IMR-90 (cell line): ENCODE results near the gene CCDC177. TPM values are rescaled to one million over a fixed set of nuclear protein-coding genes. Genes with fewer than 3 reads are reported as not detected.

Experiments used
- ATAC-seq: fragments of 200-7000 bp; cut with Tn5 transposase; 2 replicates; pipeline ENCODE4 v1.9.1; 2020; ENCODE audit warnings: low read depth, mild to moderate bottlenecking, moderate library complexity
- BruUV-seq: library from RNA; stranded (reverse); fragments of 400-500 nt; replicated peaks from 2 replicates; lab custom pipeline; 2021; lab: Mats Ljungman, UMichigan
- CTCF ChIA-PET: fragments of 300-600 bp; formaldehyde crosslinking; extraction: SDS; loops from one replicate; lab custom pipeline; 2021; ENCODE audit warnings: antibody characterized with exemption; lab: Yijun Ruan, JAX
- POLR2A ChIA-PET: fragments of 300-600 bp; sonication (Branson Sonifier 250); formaldehyde crosslinking; loops from one replicate; lab custom pipeline; 2022; ENCODE audit warnings: antibody characterized with exemption; ENCODE audit not compliant: unreplicated experiment; lab: Charles Lee
- DNase-seq: peaks from one replicate; pipeline ENCODE4 v3.0.0; 2013
- H2AFZ ChIP-seq: replicated peaks from 2 replicates; pipeline ENCODE3; 2013; ENCODE audit warnings: low read length, mild to moderate bottlenecking; ENCODE audit not compliant: poor library complexity
- H2AK5ac ChIP-seq: 2 replicates; pipeline ENCODE4 v1.6.1; 2013; ENCODE audit warnings: low read depth, low read length, inconsistent platforms
- H2AK9ac ChIP-seq: replicated peaks from 2 replicates; pipeline ENCODE3; 2013; ENCODE audit warnings: mild to moderate bottlenecking, low read depth, low read length, moderate library complexity; ENCODE audit not compliant: poor library complexity
- H2BK120ac ChIP-seq: 2 replicates; pipeline ENCODE4 v1.6.1; 2013; ENCODE audit warnings: low read depth, low read length, inconsistent platforms
- H2BK15ac ChIP-seq: 3 replicates; pipeline ENCODE4 v1.6.1; 2013; ENCODE audit warnings: low read depth, low read length, inconsistent platforms
- H2BK20ac ChIP-seq: 2 replicates; pipeline ENCODE4 v1.6.1; 2013; ENCODE audit warnings: low read depth, mild to moderate bottlenecking, inconsistent platforms, low read length, moderate library complexity
- H2BK5ac ChIP-seq: 2 replicates; pipeline ENCODE4 v1.6.1; 2013; ENCODE audit warnings: mild to moderate bottlenecking, low read depth, low read length, inconsistent platforms; ENCODE audit not compliant: poor library complexity, severe bottlenecking
- H3K14ac ChIP-seq: replicated peaks from 2 replicates; pipeline ENCODE4 v1.6.1; 2013; ENCODE audit warnings: low read depth, low read length, inconsistent platforms
- H3K18ac ChIP-seq: 2 replicates; pipeline ENCODE4 v1.6.1; 2013; ENCODE audit warnings: low read depth, low read length, control low read depth
- H3K23ac ChIP-seq: 2 replicates; pipeline ENCODE4 v1.6.1; 2013; ENCODE audit warnings: low read depth, low read length, inconsistent platforms
- H3K27ac ChIP-seq: 2 replicates; pipeline ENCODE4 v1.5.1; 2013; ENCODE audit warnings: mild to moderate bottlenecking, control low read depth, low read length; ENCODE audit not compliant: insufficient read depth
- H3K27me3 ChIP-seq: 2 replicates; pipeline ENCODE4 v1.6.1; 2013; ENCODE audit warnings: low read length; ENCODE audit not compliant: control insufficient read depth, insufficient read depth
- H3K36me3 ChIP-seq: 2 replicates; pipeline ENCODE4 v1.6.1; 2013; ENCODE audit warnings: low read length, mixed read lengths; ENCODE audit not compliant: control insufficient read depth, insufficient read depth
- H3K4ac ChIP-seq: 2 replicates; pipeline ENCODE4 v1.6.1; 2013; ENCODE audit warnings: low read depth, low read length, inconsistent platforms
- H3K4me1 ChIP-seq: 2 replicates; pipeline ENCODE4 v1.6.1; 2013; ENCODE audit warnings: low read length, mixed read lengths; ENCODE audit not compliant: control insufficient read depth, insufficient read depth
- H3K4me2 ChIP-seq: 2 replicates; pipeline ENCODE4 v1.6.1; 2013; ENCODE audit warnings: low read depth, mild to moderate bottlenecking, control low read depth, low read length, moderate library complexity
- H3K4me3 ChIP-seq: 2 replicates; pipeline ENCODE4 v1.5.1; 2013; ENCODE audit warnings: low read depth, mild to moderate bottlenecking, control low read depth, low read length, moderate library complexity; ENCODE audit not compliant: insufficient read depth
- H3K56ac ChIP-seq: 2 replicates; pipeline ENCODE4 v1.6.1; 2013; ENCODE audit warnings: low read length, inconsistent platforms; ENCODE audit not compliant: insufficient read depth; ENCODE audit errors: extremely low read depth
- H3K79me1 ChIP-seq, 2 experiments: 2 replicates each; pipeline ENCODE4 v1.6.1; 2013; ENCODE audit warnings: low read length in 2 of 2, inconsistent platforms in 1 of 2, low read depth in 1 of 2
- H3K9ac ChIP-seq: 2 replicates; pipeline ENCODE4 v1.6.1; 2013; ENCODE audit warnings: low read depth, low read length, control low read depth
- H3K9me1 ChIP-seq: 2 replicates; pipeline ENCODE4 v1.6.1; 2013; ENCODE audit warnings: low read length, inconsistent platforms; ENCODE audit not compliant: insufficient read depth
- H3K9me3 ChIP-seq: 2 replicates; pipeline ENCODE4 v1.6.1; 2013; ENCODE audit warnings: low read length; ENCODE audit not compliant: control insufficient read depth, insufficient read depth
- H4K20me1 ChIP-seq: 2 replicates; pipeline ENCODE4 v1.6.1; 2013; ENCODE audit warnings: low read length, inconsistent platforms; ENCODE audit not compliant: insufficient read depth
- H4K5ac ChIP-seq: 2 replicates; pipeline ENCODE4 v1.6.1; 2013; ENCODE audit warnings: mild to moderate bottlenecking, low read depth, low read length, control low read depth
- H4K8ac ChIP-seq, 2 experiments: 2 replicates each; pipeline ENCODE4 v1.6.1; 2013; ENCODE audit warnings: low read depth in 2 of 2, low read length in 2 of 2, control low read depth in 1 of 2, inconsistent platforms in 1 of 2
- H4K91ac ChIP-seq: 2 replicates; pipeline ENCODE4 v1.6.1; 2013; ENCODE audit warnings: low read depth, low read length, inconsistent platforms; ENCODE audit not compliant: insufficient read depth
- BHLHE40 ChIP-seq: fragments of 150-350 bp; IDR thresholded peaks from 2 replicates; pipeline ENCODE4 v1.6.1; 2016; ENCODE audit warnings: mild to moderate bottlenecking, low read depth, low read length
- CEBPB ChIP-seq: IDR thresholded peaks from 2 replicates; pipeline ENCODE4 v1.6.1; 2012; ENCODE audit warnings: low read depth, low read length, improper control_type of control experiment
- CHD1 ChIP-seq: IDR thresholded peaks from 2 replicates; pipeline ENCODE4 v1.6.1; 2012; ENCODE audit warnings: low read depth, low read length, improper control_type of control experiment
- FOS ChIP-seq: fragments of 150-350 bp; IDR thresholded peaks from 2 replicates; pipeline ENCODE4 v1.6.1; 2016; ENCODE audit warnings: low read depth, low read length
- MAFK ChIP-seq: IDR thresholded peaks from 2 replicates; pipeline ENCODE4 v1.6.1; 2012; ENCODE audit warnings: low read depth, low read length, improper control_type of control experiment
- MAZ ChIP-seq: IDR thresholded peaks from 2 replicates; pipeline ENCODE4 v1.6.1; 2012; ENCODE audit warnings: low read depth, mild to moderate bottlenecking, low read length, improper control_type of control experiment, moderate library complexity, borderline replicate concordance
- MXI1 ChIP-seq: IDR thresholded peaks from 2 replicates; pipeline ENCODE4 v1.6.1; 2012; ENCODE audit warnings: low read depth, mild to moderate bottlenecking, low read length, moderate library complexity, borderline replicate concordance
- NFE2L2 ChIP-seq: fragments of 150-350 bp; IDR thresholded peaks from 2 replicates; pipeline ENCODE4 v1.6.1; 2016; ENCODE audit warnings: low read depth, mild to moderate bottlenecking, low read length
- POLR2A ChIP-seq: IDR thresholded peaks from 2 replicates; pipeline ENCODE4 v1.6.1; 2012; ENCODE audit warnings: mild to moderate bottlenecking, low read depth, low read length
- RAD21 ChIP-seq: IDR thresholded peaks from 2 replicates; pipeline ENCODE4 v1.6.1; 2012; ENCODE audit warnings: low read length, improper control_type of control experiment
- RCOR1 ChIP-seq: IDR thresholded peaks from 2 replicates; pipeline ENCODE4 v1.6.1; 2012; ENCODE audit warnings: mild to moderate bottlenecking, low read length, improper control_type of control experiment; ENCODE audit not compliant: insufficient replicate concordance
- RFX5 ChIP-seq: IDR thresholded peaks from 2 replicates; pipeline ENCODE4 v1.8.0; 2012; ENCODE audit warnings: low read depth, mild to moderate bottlenecking, low read length, moderate library complexity
- SMC3 ChIP-seq: fragments of 150-350 bp; IDR thresholded peaks from 2 replicates; pipeline ENCODE4 v1.6.1; 2016; ENCODE audit warnings: low read depth, mild to moderate bottlenecking, antibody characterized with exemption, low read length, moderate library complexity
- WGBS, 2 experiments: methylation state at CpG; one replicate each; pipeline versions ENCODE4 v1.1.5 to v1.1.7; 2013; ENCODE audit warnings: missing lambda C conversion rate in 2 of 2; ENCODE audit not compliant: insufficient read length in 1 of 2; ENCODE audit errors: extremely low coverage in 2 of 2; 5-methylcytosine and 5-hydroxymethylcytosine counted together
- dilution Hi-C: fragments of 300-500 bp; cut with HindIII; formaldehyde crosslinking; loops from one replicate; pipeline ENCODE4 v1.14.3; 2018; ENCODE audit warnings: low sequenced_read_pairs; ENCODE audit not compliant: unreplicated experiment
- in situ Hi-C: fragments of 300-500 bp; cut with MboI; formaldehyde crosslinking; loops from 3 replicates; pipeline ENCODE4 v1.14.3; 2019; ENCODE audit warnings: low sequenced_read_pairs, inconsistent platforms, mixed read lengths
- intact Hi-C: fragments of 100-400 bp; cut with micrococcal nuclease; formaldehyde crosslinking; loops from 2 replicates; pipeline ENCODE4 v1.10.0; 2022
- polyA plus RNA-seq, 3 experiments: library from polyadenylated mRNA; depleted of rRNA; stranded (reverse); fragments of >200 nt; gene quantifications; 2 replicates each; pipeline ENCODE4 v1.2.3, GENCODE V29; 2012; ENCODE audit warnings: low replicate concordance in 1 of 3
- total RNA-seq: library from RNA; depleted of rRNA; stranded (reverse); fragments of >200 nt; gene quantifications from 2 replicates; pipeline ENCODE4 v1.2.3, GENCODE V29; 2012
- TF ChIP-seq, protein P1 (sequence below): conservative IDR thresholded peaks from 2 replicates; pipeline ENCODE4 v1.5.1; 2012; ENCODE audit warnings: mild to moderate bottlenecking, low read depth, low read length, improper control_type of control experiment
- TF ChIP-seq, protein P2 (sequence below): fragments of 150-350 bp; IDR thresholded peaks from 2 replicates; pipeline ENCODE4 v1.6.1; 2016; ENCODE audit warnings: low read depth, mild to moderate bottlenecking, low read length, moderate library complexity, borderline replicate concordance
- TF ChIP-seq, protein P3 (sequence below): fragments of 150-350 bp; IDR thresholded peaks from 2 replicates; pipeline ENCODE4 v1.6.1; 2017; ENCODE audit warnings: mild to moderate bottlenecking, antibody characterized with exemption, low read length, low read depth

CCDC177 gene
- total and polyA plus RNA-seq, 2 of the 4 experiments (the other 2 are of a cell fraction), result not detected

GRCh38 chr14:69581316-69581935 is 6.8 kb upstream of the CCDC177 start:
- no peaks in the 10 kb centered on the region for H3K79me1 ChIP-seq
- intact Hi-C loops, result no loop called here
- no peak overlapping the region for H4K8ac ChIP-seq
- H2AFZ ChIP-seq, result peak overlapping the region; percentile 15
- no peak overlapping the region for H2BK15ac ChIP-seq
- ChIA-PET CTCF (interaction anchor here (1.4 to 2.1 kb wide), 2 partner anchors 146 to 149 kb away, joined by 3 to 8 read pairs; no protein-coding TSS in a partner anchor), POLR2A (no interaction called here)
- H3K27ac ChIP-seq, result no peak overlapping the region
- no peak overlapping the region for H2BK5ac ChIP-seq
- no peak overlapping the region for H2BK20ac ChIP-seq
- WGBS, 2 experiments, result no CpG with 5 or more reads among the region's 7 CpGs
- H4K5ac ChIP-seq, result no peak overlapping the region
- no peak overlapping the region for H3K14ac ChIP-seq
- no peak overlapping the region for H3K4me2 ChIP-seq
- no peak overlapping the region for H2AK9ac ChIP-seq
- H3K18ac ChIP-seq, result no peak overlapping the region
- H3K9ac ChIP-seq, result no peak overlapping the region
- ATAC-seq (no peak), DNase-seq (no peak)
- H3K4me1 ChIP-seq, result no peaks in the 10 kb centered on the region
- H2BK120ac ChIP-seq, result peak overlapping the region; percentile 9
- 0 out of 2 replicates have a peak, but pooled peaks cover 6% of the 10 kb centered on the region for H3K9me1 ChIP-seq
- H4K91ac ChIP-seq, result no peak overlapping the region
- H3K27me3 ChIP-seq, result peaks cover 13% of the 10 kb centered on the region
- H3K4me3 ChIP-seq, result no peak overlapping the region
- BruUV-seq, result no TSS peak
- H3K23ac ChIP-seq, result no peak overlapping the region
- TF ChIP-seq, protein P1, sequence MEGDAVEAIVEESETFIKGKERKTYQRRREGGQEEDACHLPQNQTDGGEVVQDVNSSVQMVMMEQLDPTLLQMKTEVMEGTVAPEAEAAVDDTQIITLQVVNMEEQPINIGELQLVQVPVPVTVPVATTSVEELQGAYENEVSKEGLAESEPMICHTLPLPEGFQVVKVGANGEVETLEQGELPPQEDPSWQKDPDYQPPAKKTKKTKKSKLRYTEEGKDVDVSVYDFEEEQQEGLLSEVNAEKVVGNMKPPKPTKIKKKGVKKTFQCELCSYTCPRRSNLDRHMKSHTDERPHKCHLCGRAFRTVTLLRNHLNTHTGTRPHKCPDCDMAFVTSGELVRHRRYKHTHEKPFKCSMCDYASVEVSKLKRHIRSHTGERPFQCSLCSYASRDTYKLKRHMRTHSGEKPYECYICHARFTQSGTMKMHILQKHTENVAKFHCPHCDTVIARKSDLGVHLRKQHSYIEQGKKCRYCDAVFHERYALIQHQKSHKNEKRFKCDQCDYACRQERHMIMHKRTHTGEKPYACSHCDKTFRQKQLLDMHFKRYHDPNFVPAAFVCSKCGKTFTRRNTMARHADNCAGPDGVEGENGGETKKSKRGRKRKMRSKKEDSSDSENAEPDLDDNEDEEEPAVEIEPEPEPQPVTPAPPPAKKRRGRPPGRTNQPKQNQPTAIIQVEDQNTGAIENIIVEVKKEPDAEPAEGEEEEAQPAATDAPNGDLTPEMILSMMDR, result no peak
- TF ChIP-seq RAD21 (no peak), SMC3 (no peak), BHLHE40 (no peak), MXI1 (no peak), RFX5 (no peak), POLR2A (no peak), MAZ (no peak), NFE2L2 (no peak), FOS (no peak), RCOR1 (no peak), MAFK (no peak), CHD1 (no peak), CEBPB (no peak)
- TF ChIP-seq, protein P2, sequence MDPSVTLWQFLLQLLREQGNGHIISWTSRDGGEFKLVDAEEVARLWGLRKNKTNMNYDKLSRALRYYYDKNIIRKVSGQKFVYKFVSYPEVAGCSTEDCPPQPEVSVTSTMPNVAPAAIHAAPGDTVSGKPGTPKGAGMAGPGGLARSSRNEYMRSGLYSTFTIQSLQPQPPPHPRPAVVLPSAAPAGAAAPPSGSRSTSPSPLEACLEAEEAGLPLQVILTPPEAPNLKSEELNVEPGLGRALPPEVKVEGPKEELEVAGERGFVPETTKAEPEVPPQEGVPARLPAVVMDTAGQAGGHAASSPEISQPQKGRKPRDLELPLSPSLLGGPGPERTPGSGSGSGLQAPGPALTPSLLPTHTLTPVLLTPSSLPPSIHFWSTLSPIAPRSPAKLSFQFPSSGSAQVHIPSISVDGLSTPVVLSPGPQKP, result no peak
- TF ChIP-seq, protein P3, sequence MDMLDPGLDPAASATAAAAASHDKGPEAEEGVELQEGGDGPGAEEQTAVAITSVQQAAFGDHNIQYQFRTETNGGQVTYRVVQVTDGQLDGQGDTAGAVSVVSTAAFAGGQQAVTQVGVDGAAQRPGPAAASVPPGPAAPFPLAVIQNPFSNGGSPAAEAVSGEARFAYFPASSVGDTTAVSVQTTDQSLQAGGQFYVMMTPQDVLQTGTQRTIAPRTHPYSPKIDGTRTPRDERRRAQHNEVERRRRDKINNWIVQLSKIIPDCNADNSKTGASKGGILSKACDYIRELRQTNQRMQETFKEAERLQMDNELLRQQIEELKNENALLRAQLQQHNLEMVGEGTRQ, result no peak
- H3K36me3 ChIP-seq, result no peaks in the 10 kb centered on the region
- no peak overlapping the region for H3K56ac ChIP-seq
- H3K4ac ChIP-seq, result peak overlapping the region; percentile 38
- no peaks in the 10 kb centered on the region for H3K9me3 ChIP-seq
- no peaks in the 10 kb centered on the region for H4K20me1 ChIP-seq
- H2AK5ac ChIP-seq, result peak overlapping the region; percentile 85; the same call in 1 of the 2 replicates
- in situ Hi-C loops, result loop anchor here (5.0 to 25.0 kb wide), 2 partner anchors 146 to 431 kb away; no protein-coding TSS in a partner anchor
- dilution Hi-C loops, result no loop called here
